Measurements from ENCODE around the gene EN1.

DNA sequence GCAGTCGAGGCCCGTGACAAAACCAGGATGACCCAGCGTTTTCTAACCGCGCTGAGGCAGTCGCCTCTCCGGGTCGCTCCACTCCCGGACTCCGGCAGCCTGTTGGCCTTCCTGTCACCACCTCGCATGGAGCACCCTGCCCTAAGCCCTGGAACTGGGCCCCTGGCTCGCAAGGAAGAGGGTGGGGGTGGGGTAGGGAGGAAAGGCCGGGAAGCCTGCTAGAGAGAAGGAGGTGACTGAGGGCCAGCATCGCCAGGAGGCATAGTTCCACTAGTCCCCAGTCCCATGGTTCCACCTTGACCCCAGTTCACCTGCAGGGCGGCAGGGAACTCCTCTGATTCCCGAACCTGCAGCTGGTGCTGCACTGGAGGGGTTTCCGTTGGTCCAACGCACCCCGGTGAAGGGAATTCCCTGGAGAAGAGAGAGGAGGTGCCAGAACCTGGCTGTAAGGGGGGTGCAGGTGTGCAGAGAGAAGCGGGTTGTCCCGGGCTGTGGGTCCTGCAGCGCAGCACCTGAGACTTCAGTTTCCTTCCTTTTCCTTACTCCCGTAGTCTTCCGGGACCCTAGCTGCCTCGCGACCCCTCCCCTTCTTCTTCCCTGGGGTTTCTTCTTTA, 11.8 kb upstream of the EN1 start:
- no peak for TF ChIP-seq TAF1 (IDR thresholded peaks at IDR 0.05; ENCODE audit: low read depth, low read length)
- no peak for TF ChIP-seq POLR2A (IDR thresholded peaks at IDR 0.05; ENCODE audit: low read depth, low read length)
- TF ChIP-seq POLR2AphosphoS5 (IDR thresholded peaks at IDR 0.05; ENCODE audit: low read depth, low read length), result no peak
- TF ChIP-seq POU2F2 (IDR thresholded peaks at IDR 0.05; ENCODE audit: low read depth, low read length), result no peak
- TF ChIP-seq SPI1 (IDR thresholded peaks at IDR 0.05; ENCODE audit: low read depth, low read length), result no peak
